Neural cell (in vitro differentiated cells): ENCODE data around the gene RPL27A. TPM values are rescaled to one million over a fixed set of nuclear protein-coding genes. Genes with fewer than 3 reads are reported as not detected.

Experiments used
- H2AFZ ChIP-seq: fragments of 200-600, 300-800 bp; sonication (generic), shearing (Covaris generic); 2 replicates; pipeline ENCODE4 v1.6.0; 2014; ENCODE audit warnings: low read depth, mild to moderate bottlenecking, antibody characterized with exemption, low read length, moderate library complexity
- H3F3A ChIP-seq: fragments of 200-600 bp; shearing (Covaris generic); 2 replicates; pipeline ENCODE4 v1.6.1; 2016; ENCODE audit warnings: mild to moderate bottlenecking, moderate library complexity, mixed read lengths, antibody characterized with exemption, low read length; ENCODE audit not compliant: insufficient read depth, poor library complexity, severe bottlenecking
- H3K27ac ChIP-seq: fragments of 200-600, 300-800 bp; sonication (generic), shearing (Covaris generic); 2 replicates; pipeline ENCODE4 v1.5.1; 2014; ENCODE audit warnings: mild to moderate bottlenecking, low read length, moderate library complexity
- H3K27me3 ChIP-seq: fragments of 300-800, 200-600 bp; sonication (generic), shearing (Covaris generic); 2 replicates; pipeline ENCODE4 v1.6.0; 2014; ENCODE audit warnings: mild to moderate bottlenecking, low read depth, low read length, moderate library complexity; ENCODE audit not compliant: insufficient read depth
- H3K36me3 ChIP-seq: fragments of 300-800, 200-600 bp; sonication (generic), shearing (Covaris generic); 2 replicates; pipeline ENCODE4 v1.5.1; 2014; ENCODE audit warnings: mild to moderate bottlenecking, antibody characterized with exemption, low read length, moderate library complexity; ENCODE audit not compliant: insufficient read depth
- H3K4me2 ChIP-seq: fragments of 300-800, 200-600 bp; sonication (generic), shearing (Covaris generic); 2 replicates; pipeline ENCODE4 v1.6.0; 2014; ENCODE audit warnings: mild to moderate bottlenecking, low read length
- H3K4me3 ChIP-seq: fragments of 300-800, 200-600 bp; sonication (generic), shearing (Covaris generic); 2 replicates; pipeline ENCODE4 v1.5.1; 2014; ENCODE audit warnings: mild to moderate bottlenecking, low read length, moderate library complexity
- H3K79me2 ChIP-seq: fragments of 200-600 bp; shearing (Covaris generic); replicated peaks from 2 replicates; pipeline ENCODE4 v1.6.0; 2014; ENCODE audit warnings: mild to moderate bottlenecking, low read length, moderate library complexity; ENCODE audit not compliant: insufficient read depth
- H3K9ac ChIP-seq: fragments of 300-800, 200-600 bp; sonication (generic), shearing (Covaris generic); 2 replicates; pipeline ENCODE4 v1.6.1; 2016; ENCODE audit warnings: mild to moderate bottlenecking, low read length, mixed read lengths
- H3K9me2 ChIP-seq: fragments of 200-600 bp; shearing (Covaris generic); 2 replicates; pipeline ENCODE4 v1.6.1; 2016; ENCODE audit warnings: mild to moderate bottlenecking, low read length, mixed read lengths; ENCODE audit not compliant: insufficient read depth
- H3K9me3 ChIP-seq: fragments of 200-600, 300-800 bp; sonication (generic), shearing (Covaris generic); 2 replicates; pipeline ENCODE4 v1.6.1; 2016; ENCODE audit warnings: mild to moderate bottlenecking, mixed run types, low read length, moderate library complexity, mixed read lengths
- H4K20me1 ChIP-seq: fragments of 200-600 bp; shearing (Covaris generic); 2 replicates; pipeline ENCODE4 v1.6.1; 2016; ENCODE audit warnings: mild to moderate bottlenecking, mixed run types; ENCODE audit not compliant: insufficient read depth
- CTCF ChIP-seq: fragments of 450-650 bp; IDR thresholded peaks from 2 replicates; pipeline ENCODE4 v1.5.1; 2014; ENCODE audit warnings: antibody characterized with exemption, mild to moderate bottlenecking, moderate library complexity; ENCODE audit not compliant: poor library complexity, severe bottlenecking
- EP300 ChIP-seq: fragments of 450-650 bp; conservative IDR thresholded peaks from 2 replicates; pipeline ENCODE4 v1.6.1; 2014; ENCODE audit warnings: antibody characterized with exemption, mild to moderate bottlenecking, moderate library complexity; ENCODE audit not compliant: poor library complexity, severe bottlenecking
- EZH2 ChIP-seq: fragments of 200-600, 300-800 bp; shearing (Covaris generic), sonication (generic); IDR thresholded peaks from 2 replicates; pipeline ENCODE4 v1.6.1; 2014; ENCODE audit warnings: antibody characterized with exemption, low read length, borderline replicate concordance, mild to moderate bottlenecking; ENCODE audit not compliant: insufficient read depth, poor library complexity, severe bottlenecking
- MXI1 ChIP-seq: fragments of 450-650 bp; conservative IDR thresholded peaks from 2 replicates; pipeline ENCODE4 v1.6.1; 2014; ENCODE audit warnings: antibody characterized with exemption, mild to moderate bottlenecking; ENCODE audit not compliant: poor library complexity, severe bottlenecking
- POLR2AphosphoS5 ChIP-seq: IDR thresholded peaks from 2 replicates; pipeline ENCODE4 v1.6.1; 2012
- RAD21 ChIP-seq: fragments of 450-650 bp; conservative IDR thresholded peaks from 2 replicates; pipeline ENCODE4 v1.6.1; 2014; ENCODE audit warnings: antibody characterized with exemption, mild to moderate bottlenecking, moderate library complexity
- REST ChIP-seq: IDR thresholded peaks from 2 replicates; pipeline ENCODE4 v1.6.1; 2012; ENCODE audit warnings: borderline replicate concordance
- SMC3 ChIP-seq: fragments of 450-650 bp; conservative IDR thresholded peaks from 2 replicates; pipeline ENCODE4 v1.6.1; 2014; ENCODE audit warnings: antibody characterized with exemption, mild to moderate bottlenecking, moderate library complexity; ENCODE audit not compliant: poor library complexity
- TAF1 ChIP-seq: IDR thresholded peaks from 2 replicates; pipeline ENCODE4 v1.6.1; 2012; ENCODE audit warnings: low read depth
- polyA plus RNA-seq: library from polyadenylated mRNA; depleted of rRNA; stranded (reverse); fragments of >200 nt; gene quantifications from 2 replicates; pipeline ENCODE4 v1.2.3, GENCODE V29; 2014
- small RNA-seq, 3 experiments: library from RNA; depleted of rRNA; stranded (forward); fragments of <200 nt; gene quantifications; one replicate each; pipeline ENCODE3, GENCODE V24; 2012

RPL27A gene
- polyA plus RNA-seq, 1 donor from 2014 or later: 700 TPM

GRCh38 chr11:8735094-8735493, 52.5 kb downstream of the RPL27A start:
- H3K9me2 ChIP-seq: no peaks in the 10 kb centered on the region
- no peaks in the 10 kb centered on the region for H3K27me3 ChIP-seq
- no peaks in the 10 kb centered on the region for H4K20me1 ChIP-seq
- no peak overlapping the region for H3K4me3 ChIP-seq
- no peak overlapping the region for H3K27ac ChIP-seq
- TF ChIP-seq RAD21 (no peak), POLR2AphosphoS5 (no peak), REST (no peak), SMC3 (no peak), EZH2 (no peak), EP300 (no peak), CTCF (no peak), TAF1 (no peak), MXI1 (no peak)
- H3K4me2 ChIP-seq: no peak overlapping the region
- H3K36me3 ChIP-seq: no peaks in the 10 kb centered on the region
- no peaks in the 10 kb centered on the region for H3K79me2 ChIP-seq
- H2AFZ ChIP-seq: no peak overlapping the region
- H3K9ac ChIP-seq: no peak overlapping the region
- H3F3A ChIP-seq: no peaks in the 10 kb centered on the region
- H3K9me3 ChIP-seq: no peaks in the 10 kb centered on the region

GRCh38 chr11:8739309-8739793, 56.8 kb downstream of the RPL27A start:
- Histone ChIP-seq H4K20me1 (no peaks in the 10 kb centered on the region), H3K79me2 (no peaks in the 10 kb centered on the region), H3K4me3 (no peak overlapping the region), H3K9me3 (no peaks in the 10 kb centered on the region), H3K9me2 (no peaks in the 10 kb centered on the region), H3K27me3 (no peaks in the 10 kb centered on the region), H3K4me2 (no peak overlapping the region), H3K27ac (no peak overlapping the region), H3K9ac (no peak overlapping the region), H3K36me3 (no peaks in the 10 kb centered on the region), H3F3A (no peaks in the 10 kb centered on the region), H2AFZ (no peak overlapping the region)
- TF ChIP-seq CTCF: no peak

Small RNA genes lying within 50 kb of the gene (small RNA-seq; reads per million reads assigned to genes)
- gene SNORA3A (0 reads per million in 3 experiments), gene SNORA3B (64.7 to 174 (median 88.2) reads per million in 3 experiments)

Other genes with a start within 250 kb of the RPL27A start
- gene STK33, start 88.6 kb upstream of the RPL27A start, polyA plus RNA-seq: 11.3 and 13.9 TPM in 2 replicates
- 0.82 and 1.4 TPM in 2 replicates for gene TRIM66, start 127 bp upstream of the RPL27A start, polyA plus RNA-seq
- gene AKIP1, start 228.4 kb downstream of the RPL27A start, polyA plus RNA-seq: 81.5 and 90.7 TPM in 2 replicates